BLaER1 (cell line): ENCODE results near the gene SRSF4.
"Not testable (repeated sequence)": the region's sequence is repeated elsewhere in the genome, so short reads cannot be mapped to it uniquely, and the experiment has no call there.

ENCODE experiments used
- H3K27ac ChIP-seq: shearing (Covaris generic); formaldehyde crosslinking; 2 replicates; pipeline ENCODE4 v1.8.1; 2022
- H3K27me3 ChIP-seq: shearing (Covaris generic); formaldehyde crosslinking; 2 replicates; pipeline ENCODE4 v1.8.1; 2022
- H3K36me3 ChIP-seq: shearing (Covaris generic); formaldehyde crosslinking; 2 replicates; pipeline ENCODE4 v1.8.1; 2022
- H3K4me1 ChIP-seq: shearing (Covaris generic); formaldehyde crosslinking; 2 replicates; pipeline ENCODE4 v1.8.1; 2022
- H3K4me2 ChIP-seq: shearing (Covaris generic); formaldehyde crosslinking; 2 replicates; pipeline ENCODE4 v1.8.1; 2022
- H3K4me3 ChIP-seq: shearing (Covaris generic); formaldehyde crosslinking; 2 replicates; pipeline ENCODE4 v1.8.1; 2022
- H3K9ac ChIP-seq: shearing (Covaris generic); formaldehyde crosslinking; 2 replicates; pipeline ENCODE4 v1.8.1; 2022
- H3K9me3 ChIP-seq: shearing (Covaris generic); formaldehyde crosslinking; 2 replicates; pipeline ENCODE4 v1.8.1; 2022
- H4K20me1 ChIP-seq: shearing (Covaris generic); formaldehyde crosslinking; 2 replicates; pipeline ENCODE4 v1.8.1; 2022
- Cebpa-rat ChIP-seq: shearing (Covaris generic); IDR thresholded peaks from 2 replicates; pipeline ENCODE4 v1.8.1; 2022

SRSF4 gene

DNA sequence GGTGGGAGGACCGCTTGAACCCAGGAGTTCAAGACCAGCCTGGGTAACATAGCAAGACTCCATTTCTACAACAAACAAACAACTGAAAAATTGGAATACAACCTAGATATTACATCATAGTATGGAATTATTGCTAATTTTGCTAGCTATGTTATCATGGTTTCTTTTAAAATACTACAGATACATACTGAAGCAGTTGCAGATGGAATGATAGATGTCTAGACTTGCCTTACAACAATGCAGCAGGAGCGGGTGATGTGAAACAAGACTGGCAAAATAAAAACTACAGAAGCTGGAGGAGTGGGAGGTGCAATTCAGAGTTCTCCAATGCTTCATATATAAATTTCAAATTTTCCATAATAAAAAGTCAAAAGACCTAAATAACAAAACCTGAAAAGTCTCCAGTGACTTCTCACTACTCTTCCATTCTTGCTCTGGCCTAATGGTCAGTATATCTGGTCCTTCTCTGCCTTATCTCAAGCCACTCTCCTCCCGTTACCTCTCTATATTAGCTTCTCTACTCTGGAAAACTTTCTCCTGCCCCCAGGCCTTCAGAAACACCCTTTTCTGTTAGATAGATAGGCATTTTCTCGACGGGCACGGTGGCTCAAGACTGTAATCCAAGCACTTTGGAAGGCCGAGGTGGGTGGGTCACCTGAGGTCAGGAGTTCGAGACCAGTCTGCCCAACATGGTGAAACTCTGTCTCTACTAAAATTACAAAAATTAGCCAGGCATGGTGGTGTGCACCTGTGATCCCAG lies 29.5 kb downstream of the SRSF4 start:
- H3K36me3 ChIP-seq, result peaks cover 100% of the 10 kb centered on the region
- no peak overlapping the region for H3K9ac ChIP-seq
- peaks cover 3% of the 10 kb centered on the region; the same call in 1 of the 2 replicates for H3K27me3 ChIP-seq
- H3K4me3 ChIP-seq, result no peak overlapping the region
- H3K27ac ChIP-seq, result no peak overlapping the region
- no peaks in the 10 kb centered on the region for H3K4me1 ChIP-seq
- H4K20me1 ChIP-seq, result peaks cover 92% of the 10 kb centered on the region
- no peaks in the 10 kb centered on the region for H3K9me3 ChIP-seq
- H3K4me2 ChIP-seq, result no peak overlapping the region
- TF ChIP-seq Cebpa-rat, result no peak

- Histone ChIP-seq H3K36me3 (peaks cover 100% of the 10 kb centered on the region), H4K20me1 (peaks cover 92% of the 10 kb centered on the region)
- not testable (repeated sequence) for H3K4me2 ChIP-seq, H3K27me3 ChIP-seq, H3K4me3 ChIP-seq, H3K9ac ChIP-seq, H3K9me3 ChIP-seq, H3K27ac ChIP-seq, H3K4me1 ChIP-seq
Observed at GRCh38 chr1:29150346-29150745, 31.4 kb downstream of the SRSF4 start.

DNA sequence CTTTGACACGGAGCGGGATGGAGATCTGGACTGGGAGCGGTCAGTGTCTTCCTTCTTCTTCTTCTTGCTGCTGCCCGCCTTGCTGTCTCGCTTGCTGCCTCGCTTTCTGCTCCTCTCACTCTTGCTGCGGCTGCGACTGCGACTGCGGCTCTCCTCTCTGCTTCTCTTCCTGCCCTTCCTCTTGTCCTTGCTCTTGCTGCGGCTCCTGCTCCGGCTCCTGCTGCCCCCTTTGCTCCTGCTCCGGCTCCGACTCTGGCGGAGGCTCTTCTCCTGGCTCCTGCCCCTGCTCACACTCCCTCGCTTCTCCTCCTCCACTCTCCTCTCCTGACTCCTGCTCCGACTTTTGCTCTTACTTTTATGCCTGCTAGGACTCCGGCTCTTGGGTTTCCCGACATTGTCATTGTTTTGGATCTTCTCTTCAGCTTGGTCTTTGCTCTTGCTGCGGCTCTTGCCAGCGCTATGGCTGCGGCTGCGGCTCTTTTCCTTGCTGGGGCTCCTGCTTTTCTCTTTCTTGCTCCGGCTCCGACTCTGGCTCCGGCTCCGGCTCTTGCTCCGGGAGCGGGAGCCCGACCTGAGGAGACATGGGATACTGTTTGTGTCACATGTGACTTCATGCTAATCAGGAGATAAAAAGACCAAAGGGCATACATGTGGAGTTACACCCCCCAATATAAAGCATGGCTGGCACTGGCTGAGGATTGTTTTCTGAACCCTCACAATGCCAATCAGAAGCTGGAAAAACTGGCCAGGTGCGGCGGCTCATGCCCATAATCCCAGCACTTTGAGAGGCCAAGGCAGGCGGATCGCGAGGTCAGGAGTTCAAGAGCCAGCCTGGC lies 32.8 kb downstream of the SRSF4 start:
- no peak for TF ChIP-seq Cebpa-rat
- Histone ChIP-seq H4K20me1 (peaks cover 80% of the 10 kb centered on the region), H3K4me2 (no peak overlapping the region), H3K9me3 (no peaks in the 10 kb centered on the region), H3K4me1 (no peaks in the 10 kb centered on the region), H3K36me3 (peaks cover 93% of the 10 kb centered on the region), H3K9ac (no peak overlapping the region), H3K27me3 (no peaks in the 10 kb centered on the region), H3K4me3 (no peak overlapping the region), H3K27ac (no peak overlapping the region)

DNA sequence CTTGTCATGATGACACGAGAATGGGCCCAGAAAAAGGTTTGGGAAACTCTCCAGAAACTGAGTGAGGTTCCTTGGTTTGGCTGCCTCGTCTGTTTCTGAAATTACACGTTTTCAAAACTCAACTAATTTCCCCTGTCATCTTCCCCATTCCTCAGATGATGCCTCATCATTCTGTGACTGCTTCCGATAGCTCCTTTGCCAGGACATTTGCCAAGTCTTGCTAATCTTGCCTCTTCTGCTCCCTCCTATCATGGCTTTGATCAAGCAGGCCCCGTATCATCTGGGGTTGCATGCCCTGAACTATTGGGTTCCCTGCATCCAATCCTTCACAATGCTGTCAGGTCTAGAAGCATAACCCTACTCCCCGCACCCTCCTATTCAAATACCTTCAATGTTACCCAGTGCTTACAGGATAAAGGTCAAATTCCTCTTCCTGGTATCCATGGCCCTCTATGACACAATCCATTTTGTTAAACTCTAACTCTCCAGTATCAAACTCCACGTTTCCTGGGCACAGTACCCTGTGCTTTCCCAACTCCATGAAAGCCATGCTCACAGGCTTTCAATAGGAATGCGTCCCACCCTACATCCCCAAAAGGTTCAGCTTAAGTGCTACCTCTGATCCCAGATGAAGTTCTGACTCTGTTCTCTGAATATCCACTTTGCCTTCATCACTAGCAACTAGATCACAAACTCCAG lies 35.8 kb downstream of the SRSF4 start:
- Histone ChIP-seq H3K4me3 (no peak overlapping the region), H3K27ac (no peak overlapping the region), H3K36me3 (peaks cover 72% of the 10 kb centered on the region), H3K4me1 (no peaks in the 10 kb centered on the region), H3K4me2 (no peak overlapping the region), H3K27me3 (no peaks in the 10 kb centered on the region), H3K9ac (no peak overlapping the region), H4K20me1 (peaks cover 57% of the 10 kb centered on the region), H3K9me3 (no peaks in the 10 kb centered on the region)
- TF ChIP-seq Cebpa-rat, result no peak

GRCh38 chr1:29144178-29144577 lies 37.5 kb downstream of the SRSF4 start:
- no peak overlapping the region for H3K27ac ChIP-seq
- no peak for TF ChIP-seq Cebpa-rat
- H3K4me2 ChIP-seq, result no peak overlapping the region
- H3K4me3 ChIP-seq, result no peak overlapping the region
- H3K36me3 ChIP-seq, result peaks cover 54% of the 10 kb centered on the region
- peaks cover 49% of the 10 kb centered on the region for H4K20me1 ChIP-seq
- no peaks in the 10 kb centered on the region for H3K27me3 ChIP-seq
- H3K4me1 ChIP-seq, result no peaks in the 10 kb centered on the region
- H3K9me3 ChIP-seq, result no peaks in the 10 kb centered on the region
- H3K9ac ChIP-seq, result no peak overlapping the region

DNA sequence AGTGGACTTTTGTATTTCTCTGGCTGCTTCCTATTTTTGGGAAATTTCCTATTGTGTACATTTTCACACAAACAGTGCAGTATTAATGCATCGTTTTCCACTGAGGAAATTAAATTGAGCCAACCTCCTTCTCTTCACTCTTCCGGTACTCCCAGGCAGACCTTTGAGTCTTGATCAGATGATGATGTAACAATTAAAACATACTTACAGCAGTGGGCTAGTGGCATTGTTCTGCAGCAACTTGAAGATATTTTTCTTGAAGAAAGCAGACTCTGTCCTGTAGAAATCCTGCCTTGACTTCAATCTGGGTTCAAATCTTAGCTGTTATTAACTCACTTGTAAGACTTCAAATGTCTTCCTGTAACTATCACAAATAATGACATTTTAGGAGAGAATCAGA lies 39.0 kb downstream of the SRSF4 start:
- H3K4me1 ChIP-seq, result no peaks in the 10 kb centered on the region
- H3K27ac ChIP-seq, result no peak overlapping the region
- no peak for TF ChIP-seq Cebpa-rat
- no peak overlapping the region for H3K4me3 ChIP-seq
- no peaks in the 10 kb centered on the region for H3K27me3 ChIP-seq
- peaks cover 36% of the 10 kb centered on the region for H4K20me1 ChIP-seq
- no peak overlapping the region for H3K9ac ChIP-seq
- H3K36me3 ChIP-seq, result peaks cover 40% of the 10 kb centered on the region
- H3K4me2 ChIP-seq, result no peak overlapping the region
- H3K9me3 ChIP-seq, result no peaks in the 10 kb centered on the region

DNA sequence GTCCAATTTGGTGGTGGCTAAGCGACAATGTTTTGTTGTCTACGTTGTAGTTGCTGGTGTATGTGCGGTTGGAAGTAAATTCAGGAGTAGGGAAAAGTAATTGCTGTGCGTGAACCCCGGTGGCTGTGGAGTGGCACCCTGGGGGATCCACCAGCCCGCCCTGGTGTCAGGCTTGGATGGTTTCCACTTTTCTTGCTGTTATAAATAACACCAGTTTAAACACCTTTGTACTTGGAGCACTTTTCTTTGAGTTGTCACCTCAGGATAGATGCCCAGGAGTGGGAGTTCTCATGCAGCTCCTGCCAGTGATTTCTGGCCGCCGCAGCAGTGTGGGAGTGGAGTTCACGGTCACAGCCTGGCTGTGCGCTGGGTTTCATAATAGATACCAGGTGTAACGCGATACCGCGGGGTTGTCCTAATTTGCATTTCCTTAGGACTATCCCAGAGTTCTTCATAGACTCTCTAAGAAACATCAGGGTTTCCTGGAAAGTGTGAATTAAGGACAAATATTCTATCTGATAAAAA lies 45.2 kb downstream of the SRSF4 start:
- peaks cover 28% of the 10 kb centered on the region for H3K4me1 ChIP-seq
- no peak for TF ChIP-seq Cebpa-rat
- H3K9ac ChIP-seq, result no peak overlapping the region
- H3K9me3 ChIP-seq, result no peaks in the 10 kb centered on the region
- no peak overlapping the region for H3K4me3 ChIP-seq
- H3K4me2 ChIP-seq, result peak overlapping the region; percentile 27; the same call in 1 of the 2 replicates
- H3K36me3 ChIP-seq, result no peaks in the 10 kb centered on the region
- H4K20me1 ChIP-seq, result peaks cover 42% of the 10 kb centered on the region
- H3K27me3 ChIP-seq, result peaks cover 46% of the 10 kb centered on the region
- no peak overlapping the region for H3K27ac ChIP-seq

GRCh38 chr1:29134695-29135028 lies 47.0 kb downstream of the SRSF4 start:
- Histone ChIP-seq H3K9me3 (no peaks in the 10 kb centered on the region), H3K4me2 (peak overlapping the region; percentile 22; the same call in 1 of the 2 replicates), H3K36me3 (no peaks in the 10 kb centered on the region), H3K4me1 (peaks cover 35% of the 10 kb centered on the region), H3K9ac (no peak overlapping the region), H3K27me3 (peaks cover 46% of the 10 kb centered on the region), H3K4me3 (no peak overlapping the region), H4K20me1 (peaks cover 42% of the 10 kb centered on the region), H3K27ac (no peak overlapping the region)
- no peak for TF ChIP-seq Cebpa-rat

DNA sequence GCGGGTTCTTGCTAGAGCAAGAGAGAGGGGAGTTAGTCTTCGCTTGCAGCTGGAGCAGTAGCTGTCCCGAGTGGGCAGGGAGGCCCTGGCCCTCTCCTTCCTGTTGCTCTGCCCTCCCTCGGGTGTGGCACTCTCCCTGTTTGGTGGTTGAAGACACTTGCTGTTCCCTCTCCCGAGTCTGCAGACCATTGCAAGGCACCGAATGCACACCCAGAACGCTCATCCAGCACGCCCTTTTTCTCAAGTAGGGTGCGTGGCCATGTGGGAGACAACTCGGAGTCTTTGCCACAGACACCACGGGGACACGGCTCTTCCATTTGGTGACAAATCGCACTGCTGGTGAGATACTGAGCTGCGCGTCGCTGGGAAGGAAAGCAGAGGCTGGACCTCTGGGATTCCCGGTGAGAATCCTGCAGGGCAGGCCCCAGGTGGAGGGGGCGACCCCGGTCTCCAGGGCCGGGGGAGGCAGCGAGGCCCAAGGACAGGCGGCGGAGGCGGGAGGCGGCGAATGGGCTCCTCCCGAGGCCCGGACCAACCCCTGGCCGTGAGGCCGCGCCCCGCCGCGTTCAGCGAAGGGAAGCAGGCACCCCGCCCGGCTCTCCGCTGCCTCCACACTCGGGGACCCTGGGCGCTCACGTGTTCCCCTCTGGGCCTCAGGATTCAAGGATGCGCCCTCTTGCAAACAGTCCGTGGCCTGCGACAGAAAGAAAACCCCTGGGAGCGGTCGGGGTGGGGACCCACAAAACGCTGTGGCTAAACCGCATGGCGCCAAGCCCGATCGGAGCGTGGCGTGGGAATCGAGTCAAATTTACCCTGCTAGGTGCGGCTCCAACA lies 47.6 kb downstream of the SRSF4 start:
- no peak for TF ChIP-seq Cebpa-rat
- Histone ChIP-seq H3K4me2 (peak overlapping the region; percentile 22; the same call in 1 of the 2 replicates), H3K9ac (no peak overlapping the region), H3K27me3 (peaks cover 46% of the 10 kb centered on the region), H3K36me3 (no peaks in the 10 kb centered on the region), H3K27ac (no peak overlapping the region), H3K4me1 (peaks cover 38% of the 10 kb centered on the region), H3K4me3 (no peak overlapping the region), H4K20me1 (peaks cover 39% of the 10 kb centered on the region), H3K9me3 (no peaks in the 10 kb centered on the region)

- not testable (repeated sequence) for H3K36me3 ChIP-seq, H3K4me2 ChIP-seq, H3K9me3 ChIP-seq, H3K27ac ChIP-seq, H3K4me3 ChIP-seq, H3K9ac ChIP-seq
- H3K27me3 ChIP-seq, result peaks cover 61% of the 10 kb centered on the region
- peaks cover 33% of the 10 kb centered on the region for H4K20me1 ChIP-seq
- peaks cover 32% of the 10 kb centered on the region for H3K4me1 ChIP-seq
Observed at GRCh38 chr1:29131056-29131455, 50.6 kb downstream of the SRSF4 start.
